ENCODE results near the gene TYRO3. TPM values are rescaled to one million over a fixed set of nuclear protein-coding genes. Genes with fewer than 3 reads are reported as not detected.

Gene TYRO3
- total RNA-seq = 13.3 TPM

DNA sequence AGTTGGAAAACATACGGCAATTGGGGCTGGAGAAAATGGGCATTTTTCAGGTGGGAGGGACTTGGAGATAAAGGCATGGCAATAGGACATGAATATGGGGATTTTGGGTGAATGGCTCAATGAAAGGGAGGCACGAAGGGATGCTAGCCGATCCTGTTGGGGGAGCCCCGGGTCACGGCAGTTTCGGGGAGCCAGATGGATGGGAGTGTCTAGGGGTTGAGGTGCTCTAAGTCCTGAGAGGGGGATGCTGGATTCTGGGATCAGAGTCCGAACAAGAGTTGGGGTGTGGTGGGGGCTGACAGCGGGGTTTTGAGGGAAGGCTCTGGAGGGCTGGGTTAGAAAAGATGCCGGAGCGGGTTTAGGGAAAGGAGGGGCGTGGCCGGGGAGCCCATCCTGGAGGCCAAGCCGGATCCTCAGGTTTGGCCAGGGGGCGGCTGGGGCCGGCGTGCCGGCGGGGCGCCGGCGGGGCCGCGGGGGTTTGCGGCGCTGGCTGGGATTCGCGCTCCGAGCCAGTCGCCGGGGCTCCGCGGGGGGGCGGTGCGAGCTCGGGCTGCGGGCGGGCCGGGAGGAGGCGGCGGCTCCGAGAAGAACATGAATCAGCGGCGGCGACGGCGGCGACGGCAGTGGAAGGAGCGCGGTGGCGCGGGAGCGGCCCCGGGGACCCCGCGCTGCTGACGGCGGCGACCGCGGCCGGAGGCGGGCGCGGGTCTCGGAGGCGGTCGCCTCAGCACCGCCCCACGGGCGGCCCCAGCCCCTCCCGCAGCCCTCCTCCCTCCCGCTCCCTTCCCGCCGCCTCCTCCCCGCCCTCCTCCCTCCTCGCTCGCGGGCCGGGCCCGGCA lies at the start of gene TYRO3:
TYRO3 (plus strand) TSS at position 813 of the 839 bp plus-strand sequence. CDS start 46 bp downstream, outside the sequence.
- H3K27me3 ChIP-seq = no peaks in the 10 kb centered on the region
- peak within 1 kb of the TSS; percentile 58 to 99 for H3K4me3 ChIP-seq
- intact Hi-C loops (cut with DNase I) = loop anchor here (10.0 kb wide), 1 partner anchor 46 kb away; no protein-coding TSS in a partner anchor
- peaks cover 27% of the 10 kb centered on the region for H3K4me1 ChIP-seq
- TF ChIP-seq, protein P1, sequence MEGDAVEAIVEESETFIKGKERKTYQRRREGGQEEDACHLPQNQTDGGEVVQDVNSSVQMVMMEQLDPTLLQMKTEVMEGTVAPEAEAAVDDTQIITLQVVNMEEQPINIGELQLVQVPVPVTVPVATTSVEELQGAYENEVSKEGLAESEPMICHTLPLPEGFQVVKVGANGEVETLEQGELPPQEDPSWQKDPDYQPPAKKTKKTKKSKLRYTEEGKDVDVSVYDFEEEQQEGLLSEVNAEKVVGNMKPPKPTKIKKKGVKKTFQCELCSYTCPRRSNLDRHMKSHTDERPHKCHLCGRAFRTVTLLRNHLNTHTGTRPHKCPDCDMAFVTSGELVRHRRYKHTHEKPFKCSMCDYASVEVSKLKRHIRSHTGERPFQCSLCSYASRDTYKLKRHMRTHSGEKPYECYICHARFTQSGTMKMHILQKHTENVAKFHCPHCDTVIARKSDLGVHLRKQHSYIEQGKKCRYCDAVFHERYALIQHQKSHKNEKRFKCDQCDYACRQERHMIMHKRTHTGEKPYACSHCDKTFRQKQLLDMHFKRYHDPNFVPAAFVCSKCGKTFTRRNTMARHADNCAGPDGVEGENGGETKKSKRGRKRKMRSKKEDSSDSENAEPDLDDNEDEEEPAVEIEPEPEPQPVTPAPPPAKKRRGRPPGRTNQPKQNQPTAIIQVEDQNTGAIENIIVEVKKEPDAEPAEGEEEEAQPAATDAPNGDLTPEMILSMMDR (IDR thresholded peaks at IDR 0.05) = no peak
- TF ChIP-seq POLR2AphosphoS5 (IDR thresholded peaks at IDR 0.05; ENCODE audit: insufficient read depth in 1 of 2, low read depth in 1 of 2) = no peak
- TF ChIP-seq POLR2A (IDR thresholded peaks at IDR 0.05) = no peak
- DNase-seq (ENCODE audit: extremely low spot score in 2 of 2) = no peak
- peak within 1 kb of the TSS; percentile 59 for H3K27ac ChIP-seq
- H3K9me3 ChIP-seq = no peaks in the 10 kb centered on the region
- H3K36me3 ChIP-seq = no peaks in the 10 kb centered on the region

DNA sequence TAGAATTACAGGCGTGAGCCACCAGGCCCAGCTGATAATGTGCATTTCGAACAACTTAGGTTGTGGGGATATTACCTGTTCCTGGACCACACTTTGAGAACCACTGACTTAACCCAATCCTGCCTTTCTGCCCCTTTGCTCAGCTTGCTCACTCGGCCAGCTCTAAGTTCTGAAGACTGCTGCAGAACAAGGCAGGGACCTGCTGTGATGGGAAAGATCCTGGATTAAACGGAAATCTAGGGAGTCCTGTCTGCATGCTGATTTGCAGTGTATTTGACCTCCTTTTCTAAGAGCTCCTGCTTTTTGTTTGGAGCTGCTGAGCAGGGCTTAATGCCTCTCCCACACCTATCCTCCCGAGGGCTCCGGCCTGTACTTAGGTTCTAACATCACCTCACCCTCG lies 48.3 kb upstream of the TYRO3 start:
- intact Hi-C loops (cut with DNase I) = no loop called here
- DNase-seq (ENCODE audit: extremely low spot score in 2 of 2) = no peak
- Histone ChIP-seq H3K36me3 (no peaks in the 10 kb centered on the region), H3K27ac (no peak overlapping the region), H3K27me3 (peaks cover 5% of the 10 kb centered on the region), H3K9me3 (no peaks in the 10 kb centered on the region), H3K4me3 (no peak overlapping the region), H3K4me1 (peaks cover 32% of the 10 kb centered on the region)
- TF ChIP-seq, protein P1 (IDR thresholded peaks at IDR 0.05) = no peak
- TF ChIP-seq POLR2AphosphoS5 (IDR thresholded peaks at IDR 0.05; ENCODE audit: insufficient read depth in 1 of 2, low read depth in 1 of 2) (no peak), POLR2A (IDR thresholded peaks at IDR 0.05) (no peak)

DNA sequence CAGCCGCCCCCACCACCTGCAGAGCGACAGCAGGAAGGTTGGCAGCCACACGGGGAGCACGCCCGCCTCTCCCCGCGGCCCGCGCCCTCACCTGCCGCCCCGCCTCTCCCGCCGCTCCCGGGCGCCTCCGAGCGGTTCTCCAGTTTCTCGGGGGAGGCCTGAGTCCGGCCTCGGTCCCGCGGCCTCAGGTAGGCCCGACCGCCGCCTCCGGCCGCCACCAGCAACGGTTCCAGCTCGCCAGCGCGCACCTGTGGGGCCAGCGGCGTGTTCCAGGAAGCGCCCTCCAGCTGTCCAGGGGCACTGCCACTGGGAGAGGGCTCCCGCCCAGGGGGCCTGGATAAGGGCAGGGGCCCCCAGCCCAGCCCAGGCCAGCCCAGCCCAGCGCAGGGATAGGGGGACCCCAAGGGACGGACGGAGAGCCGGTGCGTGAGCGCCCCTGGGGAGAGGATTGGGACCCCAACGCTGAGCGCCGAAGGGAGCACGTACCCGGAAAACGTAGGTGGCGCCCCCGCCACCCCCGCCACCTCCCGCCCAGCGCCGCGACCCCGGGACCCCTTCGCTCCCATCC lies 47.6 kb upstream of the TYRO3 start:
- peak overlapping the region; percentile 35 to 40 for H3K4me3 ChIP-seq
- intact Hi-C loops (cut with DNase I) = no loop called here
- H3K4me1 ChIP-seq = peaks cover 32% of the 10 kb centered on the region
- H3K27me3 ChIP-seq = peaks cover 5% of the 10 kb centered on the region
- H3K36me3 ChIP-seq = no peaks in the 10 kb centered on the region
- TF ChIP-seq, protein P1 (IDR thresholded peaks at IDR 0.05) = no peak
- no peak for TF ChIP-seq POLR2AphosphoS5 (IDR thresholded peaks at IDR 0.05; ENCODE audit: insufficient read depth in 1 of 2, low read depth in 1 of 2)
- no peak for TF ChIP-seq POLR2A (IDR thresholded peaks at IDR 0.05)
- no peak overlapping the region for H3K27ac ChIP-seq
- DNase-seq (ENCODE audit: extremely low spot score in 2 of 2) = no peak
- no peaks in the 10 kb centered on the region for H3K9me3 ChIP-seq

DNA sequence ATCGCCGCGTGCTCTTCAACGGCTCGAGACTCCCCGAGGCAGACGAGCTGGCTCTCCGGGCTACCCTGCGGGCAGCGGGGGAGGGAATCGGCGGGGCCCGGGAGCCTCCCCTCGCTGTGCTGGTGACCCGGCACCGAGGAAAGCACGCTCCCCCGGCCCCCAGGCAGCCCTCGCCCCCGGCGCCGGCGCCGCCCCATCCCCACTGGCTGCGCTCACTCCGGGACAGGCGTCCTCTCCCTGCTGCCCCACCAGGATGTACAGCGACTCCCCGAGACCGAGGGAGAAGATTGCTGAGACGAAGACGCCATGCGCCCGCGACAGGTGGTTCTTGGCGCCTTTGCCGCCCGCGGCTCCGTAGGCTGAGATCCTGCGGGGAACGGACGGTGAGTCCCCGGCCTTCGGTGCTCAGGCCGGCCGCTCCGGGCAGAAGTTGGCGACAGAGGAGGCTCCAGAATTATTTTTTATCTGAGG lies 47.1 kb upstream of the TYRO3 start:
- TF ChIP-seq POLR2A (IDR thresholded peaks at IDR 0.05) (no peak), POLR2AphosphoS5 (IDR thresholded peaks at IDR 0.05; ENCODE audit: insufficient read depth in 1 of 2, low read depth in 1 of 2) (no peak)
- TF ChIP-seq, protein P1 (IDR thresholded peaks at IDR 0.05) = no peak
- intact Hi-C loops (cut with DNase I) = no loop called here
- Histone ChIP-seq H3K4me1 (peaks cover 32% of the 10 kb centered on the region), H3K36me3 (no peaks in the 10 kb centered on the region), H3K27ac (no peak overlapping the region), H3K27me3 (peaks cover 5% of the 10 kb centered on the region), H3K9me3 (no peaks in the 10 kb centered on the region), H3K4me3 (peak overlapping the region; percentile 35 to 40)
- no peak for DNase-seq (ENCODE audit: extremely low spot score in 2 of 2)

Data from vagina (tissue), 2 donors.